NCI-H1694 (cell line): ENCODE data around the gene SLC22A17.

ENCODE experiments used
- DNase-seq: peaks from one replicate; lab custom pipeline; 2025; lab: John Stamatoyannopoulos, UW

SLC22A17 gene

GRCh38 chr14:23361763-23362162 lies 9.1 kb upstream of the SLC22A17 start:
- DNase-seq: no peak

DNA sequence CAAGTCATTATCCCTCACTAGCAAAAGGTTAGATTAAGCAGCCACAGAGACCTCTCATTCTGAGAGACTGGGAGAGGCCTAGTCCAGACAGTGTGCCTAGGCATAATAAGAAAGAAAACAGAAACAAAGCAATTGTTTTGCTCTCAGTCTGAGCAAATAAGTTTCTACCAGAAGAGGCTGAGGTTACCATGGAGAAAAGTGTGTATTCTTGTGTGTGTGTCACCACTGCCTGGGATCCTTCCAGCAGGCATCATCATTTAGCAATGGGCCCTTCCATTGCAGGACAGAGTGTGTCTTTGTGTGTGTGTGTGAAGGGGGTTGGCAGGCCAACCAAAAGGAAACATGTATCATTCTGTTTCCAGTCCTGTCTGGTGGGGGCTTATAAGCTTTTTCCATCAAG lies 8.6 kb upstream of the SLC22A17 start:
- DNase-seq: no peak

GRCh38 chr14:23360496-23360895 lies 7.8 kb upstream of the SLC22A17 start:
- no peak for DNase-seq

- no peak for DNase-seq
These were observed 7.2 kb upstream of the SLC22A17 start for GRCh38 chr14:23359722-23360447.

GRCh38 chr14:23359167-23359626 lies 6.5 kb upstream of the SLC22A17 start:
- no peak for DNase-seq

DNA sequence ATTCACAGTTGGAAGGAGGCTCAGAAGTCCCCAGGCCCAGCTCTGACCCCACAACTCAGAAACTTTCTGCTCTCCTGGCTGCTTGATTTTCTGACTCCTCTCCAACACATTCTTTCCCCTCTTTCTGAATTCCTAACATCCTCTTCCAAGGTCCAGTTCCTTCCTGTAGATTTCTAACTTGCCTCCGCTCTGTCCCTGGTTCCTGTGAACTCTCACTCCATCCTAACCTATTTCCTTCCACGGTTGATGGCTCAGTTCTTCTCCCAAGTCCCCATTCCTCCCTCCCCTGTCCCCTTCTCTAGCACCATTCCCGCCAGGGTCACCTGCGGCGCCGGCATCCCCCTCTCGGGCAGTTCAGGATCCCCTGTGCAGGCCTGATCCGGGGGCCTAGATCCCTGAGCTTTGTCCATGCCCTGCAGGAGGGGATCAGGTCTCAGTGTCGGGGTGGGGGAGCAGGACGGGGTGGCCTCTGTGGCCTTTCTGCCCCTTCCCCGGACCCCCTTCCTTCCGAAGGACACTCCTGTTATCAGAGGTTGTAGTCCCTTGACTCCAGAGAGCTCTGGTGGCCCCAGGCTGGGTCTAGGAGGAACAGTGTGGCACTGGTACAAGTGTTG lies 6.0 kb upstream of the SLC22A17 start:
- DNase-seq: no peak

DNA sequence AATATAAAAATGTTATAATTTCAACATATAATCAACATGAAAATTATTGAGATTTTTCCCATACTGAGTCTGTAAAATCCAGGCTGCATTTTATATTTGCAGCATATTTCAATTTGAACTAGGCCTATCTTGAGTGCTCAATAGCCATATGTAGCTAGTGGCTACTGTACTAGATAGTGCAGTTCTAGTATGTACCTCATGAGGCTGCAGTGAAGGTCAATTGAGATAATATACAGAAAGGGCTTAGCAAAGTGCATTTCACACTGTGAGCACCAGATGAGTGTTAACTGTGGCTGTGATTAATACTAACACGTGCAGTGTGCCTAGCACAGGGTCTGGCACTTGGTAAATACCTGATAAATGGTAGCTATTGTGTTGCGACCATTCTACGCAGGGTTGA lies 5.4 kb upstream of the SLC22A17 start:
- no peak for DNase-seq

GRCh38 chr14:23357261-23357660 lies 4.6 kb upstream of the SLC22A17 start:
- DNase-seq: no peak

DNA sequence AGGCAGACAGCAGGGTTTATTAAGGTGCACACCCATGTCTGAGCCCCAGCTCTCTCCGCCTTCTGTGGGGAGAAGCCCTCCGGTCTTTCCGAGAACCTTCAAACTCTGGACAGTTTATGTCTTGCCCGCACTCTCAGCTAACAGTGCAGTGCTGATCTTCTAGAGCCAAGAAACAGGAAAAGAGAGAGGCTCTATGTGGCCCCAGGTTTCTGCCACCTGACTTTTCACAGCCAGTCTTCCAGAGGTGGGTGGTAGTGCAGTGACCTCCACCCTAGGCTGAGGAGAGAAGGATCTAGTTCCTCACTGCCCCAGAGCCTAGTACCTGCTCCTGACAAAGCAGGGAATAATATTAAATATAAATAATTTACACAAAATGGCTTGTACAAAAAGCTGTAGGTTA lies 4.0 kb upstream of the SLC22A17 start:
- DNase-seq: no peak

- DNase-seq: no peak
These were observed 3.3 kb upstream of the SLC22A17 start for GRCh38 chr14:23355871-23356435.

GRCh38 chr14:23354990-23355389 lies 2.3 kb upstream of the SLC22A17 start:
- DNase-seq: no peak

DNA sequence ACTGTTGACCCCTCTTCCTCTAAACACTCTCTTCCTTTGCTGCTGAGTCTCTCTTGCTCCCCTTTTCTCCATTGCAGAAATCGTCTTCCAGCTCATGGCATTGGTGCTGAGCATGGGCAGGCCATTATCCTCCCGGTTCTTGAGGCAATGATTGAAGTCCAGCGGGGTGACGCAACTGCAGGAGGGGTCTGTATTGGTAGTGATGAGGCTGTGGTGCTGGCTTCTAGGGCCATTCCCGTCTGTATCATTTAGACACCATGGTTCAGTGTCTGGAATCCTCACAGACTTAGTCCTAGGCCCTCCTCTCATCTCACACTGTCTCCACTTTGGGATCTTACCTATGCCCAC lies 720 bp upstream of the SLC22A17 start:
- DNase-seq: no peak

- no peak for DNase-seq
These were observed 794 bp downstream of the SLC22A17 start for GRCh38 chr14:23351681-23352505.

DNA sequence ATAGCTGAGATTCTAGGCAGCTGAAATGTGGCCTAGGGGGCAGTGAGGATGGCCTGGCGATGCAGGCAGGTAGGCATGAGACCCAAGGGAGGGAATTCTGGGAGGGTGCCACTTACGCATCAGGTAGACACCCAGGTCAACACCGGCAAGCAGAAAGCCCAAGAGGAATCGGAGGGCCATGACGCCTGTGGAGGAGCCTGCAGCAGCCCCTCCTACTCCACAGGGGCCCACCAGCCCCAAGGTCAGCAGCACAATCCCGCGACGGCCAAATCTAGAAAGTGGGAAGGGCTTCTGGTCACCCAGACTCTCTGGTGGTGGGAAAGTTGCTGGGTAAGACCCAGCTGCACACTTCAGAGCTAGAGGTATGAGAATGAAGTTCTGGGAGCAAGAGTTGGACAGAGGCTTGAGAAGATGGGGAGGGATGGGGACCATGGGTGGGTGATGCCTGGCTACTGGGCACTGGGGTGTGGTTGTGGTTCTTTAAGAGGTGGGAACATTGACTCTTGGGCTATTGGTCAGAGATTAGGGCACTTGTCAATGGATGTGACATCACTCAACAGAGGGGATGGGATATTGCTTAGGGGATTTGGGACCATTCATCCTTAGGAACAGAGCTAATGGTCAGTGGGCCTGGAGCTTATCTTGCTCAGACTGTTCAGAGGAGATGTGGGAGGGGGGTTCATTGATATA lies 3.4 kb downstream of the SLC22A17 start:
- DNase-seq: no peak

DNA sequence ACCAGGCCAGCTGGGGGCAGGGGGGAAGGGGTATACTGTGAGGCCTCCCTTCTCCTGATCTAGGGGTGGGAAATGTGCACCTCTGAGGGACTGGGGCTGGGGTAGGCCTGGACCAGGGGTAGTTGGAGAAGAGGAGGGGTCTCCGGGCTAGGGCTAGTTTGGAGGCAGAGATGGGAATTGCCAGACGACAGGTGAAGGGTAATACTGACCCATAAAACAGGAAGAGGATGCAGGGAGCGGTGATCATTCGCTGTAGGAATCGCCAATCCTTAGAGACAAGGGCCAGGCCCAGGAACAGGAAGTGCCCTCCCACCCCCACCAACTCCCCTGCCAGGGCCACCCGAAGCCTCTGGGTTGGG lies 4.4 kb downstream of the SLC22A17 start:
- no peak for DNase-seq

DNA sequence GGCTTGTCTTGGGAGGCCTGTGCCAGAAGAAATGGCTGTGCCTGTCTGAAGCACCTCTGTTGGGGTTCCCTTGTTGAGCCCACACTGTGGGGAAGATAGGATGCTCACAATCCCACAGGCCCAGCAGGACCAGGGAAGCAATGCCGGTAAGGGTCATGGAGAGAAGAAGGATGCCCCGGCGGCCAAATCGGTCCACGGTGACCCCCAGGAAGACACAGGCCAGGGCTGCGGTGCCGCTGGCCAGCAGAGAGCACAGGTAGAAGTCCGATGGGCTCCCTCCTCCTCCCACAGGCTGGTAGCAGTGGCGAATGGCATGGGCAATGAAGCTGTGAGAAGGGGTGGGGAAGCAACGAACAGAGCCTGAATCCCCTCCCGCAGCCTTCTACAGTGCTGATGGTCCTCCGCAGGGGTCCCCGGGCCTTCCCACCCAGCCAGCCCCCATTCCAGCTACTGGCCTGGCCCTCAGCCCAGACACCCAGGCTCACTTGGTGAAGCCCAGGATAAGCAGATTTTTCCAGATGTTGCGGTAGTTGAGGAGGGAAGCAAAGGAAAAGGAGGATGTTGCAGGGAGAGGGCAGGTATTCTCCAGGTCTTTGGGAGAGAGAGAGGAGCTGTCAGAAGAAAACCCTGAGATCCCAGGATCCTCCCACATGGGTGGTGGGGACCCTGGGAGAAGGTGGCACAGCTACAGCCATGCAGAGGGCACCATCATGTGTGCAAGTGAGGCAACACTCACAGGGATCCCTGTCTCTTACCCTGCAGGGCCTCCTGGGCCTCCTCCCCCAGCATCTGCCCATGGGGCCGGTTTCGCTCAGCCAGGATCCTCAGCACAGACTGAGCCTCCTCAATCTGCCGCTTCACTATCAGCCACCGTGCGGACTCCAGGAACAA lies 5.0 kb downstream of the SLC22A17 start:
- no peak for DNase-seq

- no peak for DNase-seq
These were observed 5.8 kb downstream of the SLC22A17 start for GRCh38 chr14:23346693-23347405.

- DNase-seq: no peak
These were observed 6.5 kb downstream of the SLC22A17 start for GRCh38 chr14:23345987-23346692.

DNA sequence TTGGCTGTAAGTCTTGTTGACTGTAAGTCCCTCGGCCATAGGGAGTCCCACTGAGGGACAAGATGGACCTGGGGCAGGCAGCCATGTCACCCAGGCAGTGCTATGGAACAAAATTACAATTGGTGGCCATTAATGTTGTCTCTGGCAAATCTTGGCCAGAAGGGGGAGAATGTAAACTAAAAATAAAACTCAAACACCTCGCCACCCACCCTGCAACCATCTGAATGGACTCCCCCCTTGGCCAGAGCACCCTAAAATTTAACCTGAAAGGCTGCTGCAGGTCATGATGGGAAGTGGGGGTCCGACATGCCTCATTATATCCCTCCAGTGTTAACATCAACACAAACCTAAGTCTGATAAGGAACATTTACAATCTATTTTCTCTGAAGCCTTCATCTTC lies 8.2 kb downstream of the SLC22A17 start:
- DNase-seq: no peak
